ENCODE measurements around the gene CFAP299.
A peak's percentile ranks its signal among the peaks of the same experiment; 100 is the strongest.
"Not testable (repeated sequence)": the region's sequence is repeated elsewhere in the genome, so short reads cannot be mapped to it uniquely, and the experiment has no call there.

CFAP299 gene

DNA sequence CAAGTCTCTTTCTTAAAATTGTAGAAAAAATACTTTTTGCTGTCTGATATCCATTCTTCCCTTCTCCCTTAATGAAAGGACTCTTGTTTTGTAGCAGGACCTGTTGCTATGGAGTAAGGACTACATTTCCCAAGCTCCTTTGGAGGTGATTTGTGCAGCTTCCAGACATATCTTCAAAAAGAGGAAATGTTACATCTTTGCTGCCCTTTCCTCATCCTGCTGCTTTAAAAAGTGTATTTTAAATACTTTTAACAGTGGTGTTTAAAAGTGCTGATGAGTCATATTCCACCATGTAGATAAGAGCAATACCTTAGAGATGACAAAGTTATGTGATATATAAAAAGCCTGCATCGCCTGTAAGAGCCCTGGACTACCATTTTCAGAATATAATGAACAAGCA, 98.7 kb downstream of the CFAP299 start:
- FAIRE-seq = no peak

DNA sequence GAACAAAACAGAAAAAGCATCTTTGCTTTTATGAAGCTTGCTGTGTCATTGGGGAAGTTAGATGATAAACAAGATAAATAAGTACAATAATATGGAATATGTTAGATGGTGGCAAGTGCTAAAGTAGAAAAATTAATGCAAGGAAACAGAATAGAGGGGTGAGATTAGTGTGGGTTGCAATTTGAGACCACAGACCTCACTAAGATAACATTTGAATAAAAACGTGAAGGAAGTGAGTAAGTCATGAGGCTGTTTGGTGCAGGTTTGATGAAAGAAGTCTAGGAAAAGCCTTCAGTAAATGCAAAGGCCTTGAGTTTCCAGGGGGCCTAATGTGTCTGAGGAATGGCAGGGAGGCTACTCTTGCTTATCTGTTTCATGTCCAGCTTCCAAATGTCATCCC, 102.5 kb downstream of the CFAP299 start:
- DNase-seq (ENCODE audit: extremely low spot score, insufficient read length, low read depth) = no peak
- FAIRE-seq = no peak

More for the DNA sequence above, 98.7 kb downstream of the CFAP299 start:
- no peak for DNase-seq (ENCODE audit: extremely low spot score, insufficient read length, low read depth)

GRCh38 chr4:80439294-80440061, 103.9 kb downstream of the CFAP299 start:
- FAIRE-seq; DNase-seq (ENCODE audit: extremely low spot score, insufficient read length, low read depth): not testable (repeated sequence)

- DNase-seq (ENCODE audit: extremely low spot score, insufficient read length, low read depth) = no peak
- no peak for FAIRE-seq
These were observed 110.7 kb downstream of the CFAP299 start for GRCh38 chr4:80446248-80446647.

GRCh38 chr4:80446664-80447063, 111.1 kb downstream of the CFAP299 start:
- no peak for DNase-seq (ENCODE audit: extremely low spot score, insufficient read length, low read depth)

GRCh38 chr4:80447493-80447892, 112.0 kb downstream of the CFAP299 start:
- no peak for DNase-seq (ENCODE audit: extremely low spot score, insufficient read length, low read depth)

More at GRCh38 chr4:80446664-80447063, 111.1 kb downstream of the CFAP299 start:
- no peak for FAIRE-seq

GRCh38 chr4:80448056-80448455, 112.5 kb downstream of the CFAP299 start:
- DNase-seq (ENCODE audit: extremely low spot score, insufficient read length, low read depth) = no peak
- no peak for FAIRE-seq

More at GRCh38 chr4:80447493-80447892, 112.0 kb downstream of the CFAP299 start:
- FAIRE-seq = no peak

DNA sequence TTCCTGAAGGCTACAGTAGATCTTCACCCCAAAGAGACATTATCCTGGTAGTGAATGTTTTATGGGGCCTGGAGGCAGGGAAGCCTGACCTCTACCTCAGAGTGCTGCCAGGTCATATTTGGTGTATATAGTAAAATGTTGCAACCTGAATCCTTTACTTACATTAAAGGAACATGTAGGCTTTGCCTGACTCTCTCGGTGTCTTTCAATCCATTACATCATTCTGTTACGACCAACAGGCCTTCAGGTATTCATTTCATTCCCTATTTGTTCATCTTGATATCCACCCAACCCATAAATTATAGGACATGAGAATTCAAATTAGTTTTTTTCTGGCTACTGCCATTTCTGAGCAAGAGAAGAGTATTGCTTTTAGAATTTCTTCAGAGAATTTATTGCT, 116.5 kb downstream of the CFAP299 start:
- DNase-seq (ENCODE audit: extremely low spot score, insufficient read length, low read depth) (no peak), FAIRE-seq (no peak)

GRCh38 chr4:80452768-80453167, 117.2 kb downstream of the CFAP299 start:
- no peak for DNase-seq (ENCODE audit: extremely low spot score, insufficient read length, low read depth)
- FAIRE-seq = no peak

DNA sequence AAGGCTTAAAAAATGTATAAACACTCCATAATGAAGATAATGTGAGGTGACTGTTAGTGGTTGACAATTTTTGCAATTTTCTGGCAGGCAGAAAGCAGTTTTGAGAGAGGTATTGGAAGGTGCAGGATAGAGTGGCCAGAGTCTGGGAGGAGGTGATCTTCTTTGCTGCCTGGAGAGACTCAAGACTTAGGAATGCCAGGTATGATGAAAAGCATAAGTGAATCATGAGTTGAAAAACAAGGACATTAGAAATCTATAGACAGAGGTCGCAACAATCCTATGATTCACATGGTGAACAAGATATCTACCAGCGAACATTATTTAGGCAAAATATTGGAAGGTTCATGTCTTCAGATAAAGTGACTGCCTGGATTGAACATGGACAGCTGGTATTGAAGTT, 118.5 kb downstream of the CFAP299 start:
- DNase-seq (ENCODE audit: extremely low spot score, insufficient read length, low read depth) = no peak
- FAIRE-seq = no peak

GRCh38 chr4:80454556-80454955, 119.0 kb downstream of the CFAP299 start:
- FAIRE-seq (no peak), DNase-seq (ENCODE audit: extremely low spot score, insufficient read length, low read depth) (no peak)

DNA sequence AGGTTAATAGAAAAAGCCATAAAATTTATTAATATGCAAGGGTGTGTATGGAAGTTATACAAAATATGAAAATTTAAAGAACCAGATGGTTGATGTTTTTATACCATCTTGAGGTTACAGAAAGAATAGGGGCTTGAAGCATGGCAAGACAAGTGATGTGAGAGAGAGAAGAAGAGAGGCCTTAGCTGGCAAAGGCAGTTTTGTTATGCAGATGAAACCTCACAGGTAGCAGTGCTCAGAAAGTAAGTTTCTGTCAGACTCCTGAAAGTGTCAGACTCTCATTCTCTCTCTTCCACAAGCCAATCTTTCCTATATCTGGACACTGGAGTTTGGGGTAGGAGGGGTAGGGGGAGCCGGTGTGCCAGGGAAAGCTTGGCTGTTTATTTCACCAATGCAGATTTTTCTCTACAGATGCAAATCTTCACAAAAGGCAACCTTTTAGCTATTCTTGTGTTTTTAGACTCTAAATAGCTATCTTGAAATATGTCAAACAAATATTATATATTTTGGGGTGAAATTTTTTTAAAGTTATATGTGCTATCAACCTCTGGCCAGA, 124.5 kb downstream of the CFAP299 start:
- no peak for DNase-seq (ENCODE audit: extremely low spot score, insufficient read length, low read depth)

GRCh38 chr4:80461412-80461811, 125.9 kb downstream of the CFAP299 start:
- DNase-seq (ENCODE audit: extremely low spot score, insufficient read length, low read depth) = no peak
- FAIRE-seq = no peak

More for the DNA sequence above, 124.5 kb downstream of the CFAP299 start:
- FAIRE-seq = no peak

GRCh38 chr4:80462621-80463091, 127.1 kb downstream of the CFAP299 start:
- DNase-seq (ENCODE audit: extremely low spot score, insufficient read length, low read depth) (no peak), FAIRE-seq (peak; percentile 9)

GRCh38 chr4:80463509-80463908, 128.0 kb downstream of the CFAP299 start:
- FAIRE-seq = no peak
- no peak for DNase-seq (ENCODE audit: extremely low spot score, insufficient read length, low read depth)

GRCh38 chr4:80465238-80465637, 129.7 kb downstream of the CFAP299 start:
- FAIRE-seq (no peak), DNase-seq (ENCODE audit: extremely low spot score, insufficient read length, low read depth) (no peak)

DNA sequence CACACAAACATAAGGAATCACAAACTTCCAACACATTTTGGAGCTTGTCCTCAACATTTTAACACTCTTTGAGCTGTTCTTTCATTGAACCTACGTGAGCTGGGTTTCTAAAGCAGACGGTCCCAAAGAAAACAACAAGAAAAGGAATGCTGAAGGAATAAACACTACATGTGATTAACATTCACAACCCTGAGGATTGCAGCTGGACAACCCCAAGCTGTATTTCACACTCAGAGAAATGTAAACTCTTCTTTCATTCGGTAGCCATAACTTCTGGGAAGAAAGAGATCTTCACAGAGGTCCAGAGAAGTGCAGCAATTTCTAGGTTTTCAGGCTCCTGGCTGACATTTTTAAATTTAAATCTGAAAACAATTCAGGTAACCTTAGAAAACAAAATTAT, 130.2 kb downstream of the CFAP299 start:
- FAIRE-seq = no peak
- DNase-seq (ENCODE audit: extremely low spot score, insufficient read length, low read depth) = no peak

DNA sequence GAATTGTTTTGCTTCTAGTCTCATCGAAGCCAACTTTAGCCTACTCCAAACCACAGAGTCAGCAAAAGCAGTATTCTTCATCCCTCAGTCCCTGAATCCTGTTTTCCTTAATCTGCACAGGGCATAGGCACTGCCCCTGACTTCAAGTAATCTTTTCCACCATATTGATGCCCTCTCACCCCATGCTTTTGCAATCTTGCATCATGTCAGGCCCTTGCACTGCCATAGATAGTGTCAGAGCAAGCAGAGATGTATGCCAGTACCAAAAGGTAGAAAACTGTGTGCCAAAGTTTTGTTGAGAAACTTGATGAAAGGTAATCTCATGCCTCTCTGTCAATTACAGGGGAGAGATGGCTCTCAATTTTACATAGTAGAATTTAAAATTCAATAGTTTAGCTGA, 131.1 kb downstream of the CFAP299 start:
- DNase-seq (ENCODE audit: extremely low spot score, insufficient read length, low read depth) (no peak), FAIRE-seq (no peak)

DNA sequence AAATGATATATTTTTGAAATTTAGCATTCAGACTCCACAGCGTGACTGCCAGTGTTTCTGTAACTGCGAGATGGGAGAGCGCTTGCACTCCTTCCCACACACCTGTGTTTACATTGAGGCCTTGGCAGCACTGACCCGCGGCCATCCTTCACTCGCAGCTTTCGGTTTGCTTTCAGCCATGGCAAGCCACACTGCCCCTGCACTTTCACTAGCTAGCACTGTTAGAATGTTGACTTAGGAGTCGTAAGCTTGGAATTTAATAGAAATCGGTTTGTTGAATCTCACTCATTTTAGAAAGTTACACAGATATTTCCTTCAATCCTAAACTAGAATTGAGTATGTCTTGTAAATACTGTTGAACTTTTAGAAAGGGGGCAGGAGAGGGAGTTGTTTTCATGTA, 136.2 kb downstream of the CFAP299 start:
- DNase-seq (ENCODE audit: extremely low spot score, insufficient read length, low read depth) (no peak), FAIRE-seq (peak; percentile 9)

- DNase-seq (ENCODE audit: extremely low spot score, insufficient read length, low read depth) = no peak
- FAIRE-seq = no peak
These were observed 139.7 kb downstream of the CFAP299 start for GRCh38 chr4:80475236-80475635.

DNA sequence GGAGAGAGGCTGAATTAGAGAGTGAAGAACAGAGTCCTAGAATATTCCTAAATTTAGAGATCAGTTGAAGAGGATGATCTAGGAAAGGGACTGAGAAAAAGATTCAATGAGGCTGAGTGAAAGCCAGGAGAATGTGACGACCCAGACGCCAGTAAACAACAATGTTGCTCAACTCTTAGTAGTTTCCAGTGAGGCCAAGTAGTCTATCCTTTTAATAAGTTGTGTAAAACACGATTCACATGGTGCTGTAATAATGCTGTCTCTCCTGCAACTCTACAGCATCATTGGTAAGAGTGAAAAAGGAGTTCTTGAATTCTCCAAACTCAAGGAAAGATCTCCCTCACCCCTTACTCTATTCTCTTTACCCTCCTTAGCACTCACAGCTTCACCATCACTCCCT, 140.3 kb downstream of the CFAP299 start:
- FAIRE-seq (no peak), DNase-seq (ENCODE audit: extremely low spot score, insufficient read length, low read depth) (no peak)

GRCh38 chr4:80484712-80485111, 149.2 kb downstream of the CFAP299 start:
- no peak for FAIRE-seq
- DNase-seq (ENCODE audit: extremely low spot score, insufficient read length, low read depth) = no peak
